ENCODE measurements around the gene ANK3. TPM values are rescaled to one million over a fixed set of nuclear protein-coding genes. Genes with fewer than 3 reads are reported as not detected.
A peak's percentile ranks its signal among the peaks of the same experiment; 100 is the strongest.

The ANK3 gene
- polyA plus RNA-seq, 1 donor: 144 TPM

GRCh38 chr10:60281792-60282353 lies 107.8 kb downstream of the ANK3 start:
- DNase-seq (ENCODE audit: low read depth): no peak

GRCh38 chr10:60281331-60281730 lies 108.3 kb downstream of the ANK3 start:
- DNase-seq (ENCODE audit: low read depth): no peak

GRCh38 chr10:60280475-60280874 lies 109.2 kb downstream of the ANK3 start:
- no peak for DNase-seq (ENCODE audit: low read depth)

GRCh38 chr10:60277656-60278055 lies 112.0 kb downstream of the ANK3 start:
- no peak for DNase-seq (ENCODE audit: low read depth)

- no peak for DNase-seq (ENCODE audit: low read depth)
Measured at GRCh38 chr10:60276232-60276631, 113.4 kb downstream of the ANK3 start.

- DNase-seq (ENCODE audit: low read depth): no peak
Measured at GRCh38 chr10:60271319-60272040, 118.2 kb downstream of the ANK3 start.

GRCh38 chr10:60270426-60270825 lies 119.2 kb downstream of the ANK3 start:
- no peak for DNase-seq (ENCODE audit: low read depth)

- DNase-seq (ENCODE audit: low read depth): no peak
Measured at GRCh38 chr10:60267802-60268201, 121.9 kb downstream of the ANK3 start.

- no peak for DNase-seq (ENCODE audit: low read depth)
Measured at GRCh38 chr10:60266513-60266912, 123.2 kb downstream of the ANK3 start.

GRCh38 chr10:60262647-60263126 lies 127.0 kb downstream of the ANK3 start:
- no peak for DNase-seq (ENCODE audit: low read depth)

GRCh38 chr10:60260321-60260720 lies 129.4 kb downstream of the ANK3 start:
- no peak for DNase-seq (ENCODE audit: low read depth)

GRCh38 chr10:60258429-60258797 lies 131.3 kb downstream of the ANK3 start:
- no peak for DNase-seq (ENCODE audit: low read depth)

- no peak for DNase-seq (ENCODE audit: low read depth)
Measured at GRCh38 chr10:60257767-60258428, 131.8 kb downstream of the ANK3 start.

GRCh38 chr10:60254776-60255175 lies 134.9 kb downstream of the ANK3 start:
- no peak for DNase-seq (ENCODE audit: low read depth)

- no peak for DNase-seq (ENCODE audit: low read depth)
Measured at GRCh38 chr10:60253484-60253883, 136.2 kb downstream of the ANK3 start.

GRCh38 chr10:60252688-60253087 lies 137.0 kb downstream of the ANK3 start:
- no peak for DNase-seq (ENCODE audit: low read depth)

GRCh38 chr10:60246382-60246781 lies 143.3 kb downstream of the ANK3 start:
- DNase-seq (ENCODE audit: low read depth): no peak

GRCh38 chr10:60239228-60239627 lies 150.4 kb downstream of the ANK3 start:
- no peak for DNase-seq (ENCODE audit: low read depth)

- no peak for DNase-seq (ENCODE audit: low read depth)
Measured at GRCh38 chr10:60238759-60239100, 150.9 kb downstream of the ANK3 start.

GRCh38 chr10:60237977-60238758 lies 151.5 kb downstream of the ANK3 start:
- DNase-seq (ENCODE audit: low read depth): no peak

- peak; percentile 13 for DNase-seq (ENCODE audit: low read depth)
Measured at GRCh38 chr10:60236869-60237524, 152.7 kb downstream of the ANK3 start.

- no peak for DNase-seq (ENCODE audit: low read depth)
Measured at GRCh38 chr10:60235001-60235400, 154.7 kb downstream of the ANK3 start.
